ENCODE results near the gene USP8.

The USP8 gene

DNA sequence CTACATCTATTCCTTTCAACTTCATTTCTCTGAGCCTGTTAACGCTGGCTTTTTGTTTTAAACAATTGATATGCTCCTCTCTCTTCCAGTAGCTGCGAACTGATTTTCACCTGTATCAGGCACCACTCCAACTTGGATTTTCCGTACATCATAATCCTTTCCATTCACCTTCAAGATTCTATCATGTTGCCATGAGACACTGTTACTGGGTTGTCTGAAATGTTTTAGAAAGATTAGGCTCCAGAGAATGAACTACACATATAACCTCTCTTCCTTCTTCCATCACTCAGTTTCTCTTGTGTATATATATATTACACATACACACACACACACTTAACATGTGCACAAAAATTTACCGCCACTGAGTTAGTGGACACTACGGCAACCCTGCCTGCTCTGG, 122.4 kb downstream of the USP8 start, which contains the start of gene USP50:
Gene USP50, minus strand, starts transcription at position 101 of the 400 bp plus-strand sequence. CDS start 141 bp downstream, outside the sequence.
- DNase-seq, result no peak

DNA sequence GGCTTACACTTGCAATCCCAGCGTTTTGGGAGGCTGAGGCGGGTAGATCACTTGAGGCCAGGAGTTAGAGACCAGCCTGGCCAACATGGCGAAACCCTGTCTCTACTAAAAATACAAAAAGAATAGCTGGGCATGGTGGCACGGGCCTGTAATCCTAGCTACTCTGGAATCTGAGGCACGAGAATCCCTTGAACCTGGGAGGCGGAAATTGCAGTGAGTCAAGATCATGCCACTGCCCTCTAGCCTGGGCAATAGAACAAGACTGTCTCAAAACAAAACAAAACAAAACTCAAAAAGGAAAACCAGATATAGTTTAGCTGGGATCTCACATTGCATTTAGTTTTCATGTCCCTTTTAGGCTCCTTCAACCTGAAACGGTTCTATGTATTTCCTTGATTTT, 125.1 kb downstream of the USP8 start:
- no peak for DNase-seq

DNA sequence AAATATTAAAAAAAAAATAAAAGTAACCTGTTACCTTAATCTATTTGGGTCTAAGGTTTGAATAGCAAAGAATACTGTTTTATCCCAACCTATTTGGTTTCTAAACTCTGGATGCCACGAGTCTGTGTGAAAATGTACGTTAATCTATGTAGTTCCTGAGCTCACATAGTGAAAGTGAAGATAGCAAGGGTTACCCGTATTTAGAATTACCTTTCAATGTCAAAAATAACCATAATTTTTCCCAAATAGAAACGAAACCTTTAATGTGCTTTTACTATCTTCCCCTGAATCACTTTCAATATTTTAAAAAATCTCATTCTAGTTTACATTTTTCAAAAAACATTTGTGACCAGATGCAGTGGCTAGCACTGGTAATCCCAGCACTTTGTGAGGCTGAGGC, 128.0 kb downstream of the USP8 start:
- DNase-seq, result no peak

DNA sequence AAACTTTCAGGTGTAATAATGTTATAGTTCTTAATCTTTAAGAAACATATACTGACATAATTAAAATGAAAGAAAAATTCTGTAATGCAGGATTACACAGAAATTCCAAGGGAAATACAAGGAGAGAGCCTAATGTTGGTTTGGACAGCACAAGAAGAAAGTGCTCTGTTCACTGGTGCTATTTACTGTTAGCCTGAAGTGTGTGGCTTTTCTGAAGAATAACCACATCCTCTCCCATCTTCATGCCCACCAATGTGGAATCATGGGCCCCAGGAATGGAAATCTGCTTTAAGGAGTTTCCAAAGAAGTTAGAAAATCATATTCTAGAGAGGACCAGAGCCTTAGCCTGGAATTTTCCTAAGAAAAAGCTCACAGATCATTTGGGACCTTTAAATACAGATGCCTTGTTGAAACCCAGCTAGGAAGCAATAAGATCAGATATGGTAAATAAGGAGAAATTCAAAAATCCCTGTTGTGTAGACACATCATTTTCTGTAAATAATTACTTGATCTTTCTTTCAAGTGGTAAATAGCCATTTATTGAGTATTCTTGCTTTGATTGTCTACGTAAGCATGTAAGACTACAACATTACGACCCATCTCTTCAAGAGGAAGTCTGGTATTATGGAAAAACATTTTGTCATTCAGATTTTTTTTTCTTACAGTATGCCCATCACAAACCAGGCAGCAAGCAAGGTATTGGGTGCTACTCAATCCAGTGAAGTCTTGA, 132.6 kb downstream of the USP8 start:
- no peak for DNase-seq

DNA sequence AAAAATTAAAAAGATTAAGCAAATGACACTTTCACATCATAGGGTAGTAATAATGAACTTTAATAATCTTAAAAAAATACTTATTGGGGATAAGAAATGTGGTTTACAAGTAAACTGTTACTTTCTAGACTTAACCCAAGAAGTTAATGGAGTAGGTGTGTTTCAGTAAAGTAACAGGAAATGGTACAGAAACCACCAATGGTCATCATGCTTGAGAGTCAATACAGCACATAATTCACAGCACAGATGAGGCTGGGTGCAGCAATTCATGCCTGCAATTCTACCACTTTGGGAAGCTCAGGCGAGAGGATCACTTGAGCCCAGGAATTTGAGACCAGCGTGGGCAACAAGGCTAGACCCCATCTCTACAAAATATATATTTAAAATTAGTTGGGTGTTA, 133.8 kb downstream of the USP8 start:
- no peak for DNase-seq

DNA sequence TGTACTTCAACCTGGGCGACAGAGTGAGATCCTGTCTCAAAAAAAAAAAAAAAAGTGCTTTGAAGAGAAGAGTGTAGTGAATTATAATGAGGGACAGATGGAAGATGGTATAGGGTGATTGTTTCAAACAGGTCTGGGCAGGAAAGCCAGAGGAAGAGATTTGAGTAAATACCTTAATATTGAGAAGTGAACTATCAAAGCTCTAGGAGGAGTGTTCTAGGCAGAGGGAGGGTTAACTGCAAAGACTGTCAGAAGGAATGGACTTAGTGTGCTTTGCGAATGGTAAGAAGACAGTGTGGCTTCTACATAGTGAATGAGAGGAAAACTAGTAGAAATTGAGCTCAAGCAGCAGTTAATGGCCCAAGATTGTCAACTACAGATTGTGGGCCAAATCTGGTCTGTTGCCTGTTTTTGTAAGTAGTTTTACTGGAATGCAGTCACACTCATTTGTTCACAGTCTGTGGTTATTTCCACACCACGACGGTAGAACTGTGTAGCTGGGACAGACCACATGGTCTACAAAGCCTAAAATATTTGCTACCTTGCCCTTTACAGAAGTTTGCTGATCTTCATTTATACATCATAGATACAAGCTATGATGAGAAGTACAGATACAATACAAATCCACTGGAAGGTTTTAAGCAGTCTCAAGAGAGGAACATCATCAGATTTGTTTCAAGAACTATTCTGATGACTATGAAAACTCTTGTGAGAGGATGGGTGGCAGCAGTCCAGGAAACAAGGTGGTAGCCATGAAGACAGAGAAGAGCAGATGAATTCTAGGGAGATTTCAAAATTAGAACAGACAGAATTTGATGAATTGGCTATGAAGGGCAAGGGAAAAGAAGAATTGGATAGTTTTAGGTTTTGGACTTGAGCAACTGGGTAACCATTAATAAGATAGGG, 138.8 kb downstream of the USP8 start:
- no peak for DNase-seq

DNA sequence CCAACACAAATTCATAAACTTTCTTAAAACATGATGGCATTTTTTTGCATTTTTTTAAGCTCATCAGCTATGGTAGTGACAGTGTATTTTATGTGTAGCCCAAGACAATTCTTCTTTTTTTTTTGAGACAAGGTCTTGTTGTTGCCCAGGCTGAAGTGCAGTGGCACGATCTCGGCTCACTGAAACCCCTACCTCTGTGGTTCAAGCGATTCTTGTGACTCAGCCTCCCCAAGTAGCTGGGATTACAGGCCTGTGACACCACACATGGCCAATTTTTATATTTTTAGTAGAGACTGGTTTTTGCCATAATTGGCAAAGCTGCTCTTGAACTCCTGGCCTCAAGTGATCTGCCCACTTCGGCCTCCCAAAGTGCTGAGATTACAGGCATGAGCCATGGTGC, 139.6 kb downstream of the USP8 start:
- no peak for DNase-seq
